ENCODE measurements around the gene GPC2. TPM values are rescaled to one million over a fixed set of nuclear protein-coding genes. Genes with fewer than 3 reads are reported as not detected.

GPC2 gene
- total and polyA plus RNA-seq, 2 donors: 0.80 to 3.7 TPM

DNA sequence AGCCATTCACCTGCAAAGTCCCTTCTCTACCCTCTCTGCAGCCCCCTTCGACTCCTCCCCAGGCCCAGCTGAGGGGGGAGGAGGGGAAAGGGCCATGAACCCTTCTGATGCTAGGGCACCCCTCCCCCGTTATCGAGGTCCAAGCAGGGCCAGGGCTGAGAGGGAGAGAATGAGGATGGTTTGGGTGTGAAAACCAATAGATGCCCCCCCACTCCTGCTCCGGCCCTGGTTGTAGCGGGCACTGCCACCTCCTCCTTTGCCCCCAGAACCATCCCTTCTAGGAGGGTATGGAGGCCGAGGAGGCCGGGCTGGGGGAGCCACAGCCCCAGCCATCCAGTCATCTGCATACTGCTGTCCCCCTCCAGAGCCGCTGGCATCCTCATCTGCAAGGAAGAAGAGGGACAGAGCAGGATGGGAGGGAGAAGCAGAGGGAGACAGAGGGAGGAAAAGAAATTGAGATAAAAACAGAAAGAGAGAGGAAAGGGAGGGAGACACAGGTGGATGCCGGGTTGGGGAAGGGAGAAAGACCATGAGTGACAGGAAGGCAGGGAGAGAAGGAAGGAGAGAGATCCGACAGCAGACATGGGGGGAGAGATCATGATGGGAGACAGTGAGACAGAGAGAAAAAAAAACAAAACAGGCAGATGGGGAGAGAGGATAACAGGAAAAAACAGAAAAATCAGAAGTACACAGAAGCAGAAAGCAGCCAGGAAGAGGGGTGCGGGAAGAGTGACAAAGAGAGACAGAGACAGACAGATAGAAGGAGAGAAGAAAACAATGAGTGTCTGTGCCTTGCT is 6.9 kb downstream of the GPC2 start:
- H3K4me1 ChIP-seq (ENCODE audit: insufficient read depth): no peaks in the 10 kb centered on the region

GRCh38 chr7:100169147-100169850 is 7.9 kb downstream of the GPC2 start:
- Histone ChIP-seq H3K4me3 (ENCODE audit: low read depth, low read length) (no peak overlapping the region), H3K27ac (ENCODE audit: low read depth) (no peak overlapping the region), H3K4me1 (ENCODE audit: insufficient read depth) (no peaks in the 10 kb centered on the region), H3K36me3 (ENCODE audit: insufficient read depth) (no peaks in the 10 kb centered on the region)
- 89% methylated on average over 11 of the region's 11 CpGs for WGBS
- no peak for DNase-seq (ENCODE audit: extremely low spot score)

More for the DNA sequence above, 6.9 kb downstream of the GPC2 start:
- H3K4me3 ChIP-seq (ENCODE audit: low read depth, low read length): no peak overlapping the region
- no peaks in the 10 kb centered on the region for H3K36me3 ChIP-seq (ENCODE audit: insufficient read depth)
- DNase-seq (ENCODE audit: extremely low spot score): no peak
- WGBS: 90% methylated on average over 11 of the region's 11 CpGs
- no peak overlapping the region for H3K27ac ChIP-seq (ENCODE audit: low read depth)

DNA sequence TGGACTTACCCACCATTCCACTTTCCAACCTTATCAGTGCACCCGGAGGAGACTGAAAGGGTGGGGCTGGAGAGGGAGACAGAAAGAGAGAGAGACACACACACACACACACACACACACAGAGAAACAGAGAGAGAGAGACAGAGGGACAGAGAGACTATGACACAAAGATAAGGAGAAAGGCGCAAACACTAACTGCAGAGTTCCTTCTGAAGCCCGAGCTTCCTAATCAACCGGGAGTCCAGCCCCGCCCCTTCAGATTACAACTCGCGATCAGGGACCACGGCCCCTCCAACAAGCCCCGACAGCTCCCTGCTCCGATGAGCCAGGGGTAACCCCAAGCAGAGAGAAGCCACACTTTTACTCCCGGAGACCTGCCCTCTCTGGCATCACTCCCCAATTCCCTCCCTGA is 9.3 kb downstream of the GPC2 start:
- Histone ChIP-seq H3K27ac (ENCODE audit: low read depth) (peak overlapping the region; percentile 63), H3K4me1 (ENCODE audit: insufficient read depth) (no peaks in the 10 kb centered on the region), H3K4me3 (ENCODE audit: low read depth, low read length) (peak overlapping the region; percentile 39), H3K36me3 (ENCODE audit: insufficient read depth) (no peaks in the 10 kb centered on the region)
- no peak for DNase-seq (ENCODE audit: extremely low spot score)
- 4% methylated on average over 11 of the region's 11 CpGs for WGBS

GRCh38 chr7:100166970-100167911 is 9.9 kb downstream of the GPC2 start:
- H3K4me3 ChIP-seq (ENCODE audit: low read depth, low read length): no peak overlapping the region
- WGBS: 48% methylated on average over 14 of the region's 14 CpGs
- no peak for DNase-seq (ENCODE audit: extremely low spot score)
- H3K27ac ChIP-seq (ENCODE audit: low read depth): no peak overlapping the region
- no peaks in the 10 kb centered on the region for H3K36me3 ChIP-seq (ENCODE audit: insufficient read depth)
- H3K4me1 ChIP-seq (ENCODE audit: insufficient read depth): no peaks in the 10 kb centered on the region

GRCh38 chr7:100166317-100166940 is 10.8 kb downstream of the GPC2 start:
- H3K27ac ChIP-seq (ENCODE audit: low read depth): no peak overlapping the region
- DNase-seq (ENCODE audit: extremely low spot score): no peak
- H3K36me3 ChIP-seq (ENCODE audit: insufficient read depth): no peaks in the 10 kb centered on the region
- no peak overlapping the region for H3K4me3 ChIP-seq (ENCODE audit: low read depth, low read length)
- 78% methylated on average over 16 of the region's 16 CpGs for WGBS
- H3K4me1 ChIP-seq (ENCODE audit: insufficient read depth): no peaks in the 10 kb centered on the region

DNA sequence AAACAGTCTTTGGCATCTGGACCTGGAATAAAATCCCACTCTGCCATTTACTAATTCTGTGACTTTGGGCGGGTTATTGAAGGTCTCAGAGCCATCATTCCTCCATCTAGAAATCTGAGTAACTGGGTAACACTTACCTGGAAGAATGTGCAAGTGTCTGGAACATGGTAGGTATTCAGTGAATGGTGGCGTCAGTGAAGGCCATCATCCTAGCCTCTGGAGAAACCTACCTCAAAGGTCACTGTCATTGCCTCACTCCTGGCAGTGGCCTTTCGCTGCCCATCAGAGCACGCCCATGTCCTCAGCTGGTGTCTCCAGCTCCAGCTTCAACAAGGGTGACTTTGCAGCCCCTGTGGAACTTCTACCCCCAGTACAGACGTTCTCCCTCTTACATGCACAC is 13.3 kb downstream of the GPC2 start:
- 94% methylated on average over 5 of the region's 5 CpGs for whole genome bisulfite sequencing
- Histone ChIP-seq H3K27ac (ENCODE audit: low read depth) (no peak overlapping the region), H3K36me3 (ENCODE audit: insufficient read depth) (no peaks in the 10 kb centered on the region), H3K4me3 (ENCODE audit: low read depth, low read length) (no peak overlapping the region), H3K4me1 (ENCODE audit: insufficient read depth) (no peaks in the 10 kb centered on the region)
- DNase-seq (ENCODE audit: extremely low spot score): no peak

- DNase-seq (ENCODE audit: extremely low spot score): no peak
- no peak overlapping the region for H3K27ac ChIP-seq (ENCODE audit: low read depth)
Measured at GRCh38 chr7:100163006-100163531, 14.1 kb downstream of the GPC2 start.

DNA sequence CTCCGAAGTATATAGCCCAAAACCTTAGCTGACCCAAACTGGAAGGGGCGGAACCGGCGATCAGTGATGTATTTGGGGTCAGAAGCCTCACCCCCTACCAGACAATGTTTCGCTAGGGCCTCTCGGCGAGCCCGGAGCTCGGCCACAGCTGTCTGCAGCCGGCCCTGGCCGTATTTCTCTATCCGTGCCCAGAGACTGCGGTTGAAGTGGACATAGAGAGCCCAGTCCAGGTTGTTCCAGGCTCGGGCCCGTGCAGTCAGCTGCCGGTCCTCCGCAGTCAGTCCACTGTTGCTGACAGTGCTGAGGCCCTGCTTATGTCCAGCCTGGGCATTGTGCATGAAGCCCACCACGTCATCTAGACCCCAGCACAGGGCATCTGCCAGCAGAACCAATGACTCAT is 17.1 kb downstream of the GPC2 start:
- no peak for DNase-seq (ENCODE audit: extremely low spot score)
- H3K36me3 ChIP-seq (ENCODE audit: insufficient read depth): no peaks in the 10 kb centered on the region
- H3K4me1 ChIP-seq (ENCODE audit: insufficient read depth): peaks cover 3% of the 10 kb centered on the region
- WGBS: 93% methylated on average over 18 of the region's 18 CpGs
- no peak overlapping the region for H3K27ac ChIP-seq (ENCODE audit: low read depth)
- no peak overlapping the region for H3K4me3 ChIP-seq (ENCODE audit: low read depth, low read length)

More at GRCh38 chr7:100163006-100163531, 14.1 kb downstream of the GPC2 start:
- 69% methylated on average over 6 of the region's 6 CpGs for WGBS
- Histone ChIP-seq H3K36me3 (ENCODE audit: insufficient read depth) (no peaks in the 10 kb centered on the region), H3K4me1 (ENCODE audit: insufficient read depth) (peaks cover under 1% of the 10 kb centered on the region), H3K4me3 (ENCODE audit: low read depth, low read length) (no peak overlapping the region)

GRCh38 chr7:100159099-100159623 is 18.0 kb downstream of the GPC2 start:
- no peaks in the 10 kb centered on the region for H3K36me3 ChIP-seq (ENCODE audit: insufficient read depth)
- DNase-seq (ENCODE audit: extremely low spot score): no peak
- H3K4me3 ChIP-seq (ENCODE audit: low read depth, low read length): peak overlapping the region; percentile 87
- no peak overlapping the region for H3K27ac ChIP-seq (ENCODE audit: low read depth)
- WGBS: 63% methylated on average over 7 of the region's 7 CpGs
- H3K4me1 ChIP-seq (ENCODE audit: insufficient read depth): peaks cover 3% of the 10 kb centered on the region

GRCh38 chr7:100158229-100159098 is 18.7 kb downstream of the GPC2 start, which contains the start of gene TRAPPC14:
Gene TRAPPC14, minus strand, starts transcription at chr7:100158723. Its CDS starts 224 bp downstream, at chr7:100158499.
- H3K36me3 ChIP-seq (ENCODE audit: insufficient read depth): no peaks in the 10 kb centered on the region
- under 1% methylated on average over 87 of the region's 87 CpGs for WGBS
- peak; percentile 65 for DNase-seq (ENCODE audit: extremely low spot score)
- H3K27ac ChIP-seq (ENCODE audit: low read depth): peak within 1 kb of the TSS; percentile 79
- peak within 1 kb of the TSS; percentile 87 for H3K4me3 ChIP-seq (ENCODE audit: low read depth, low read length)
- peaks cover 3% of the 10 kb centered on the region for H3K4me1 ChIP-seq (ENCODE audit: insufficient read depth)

DNA sequence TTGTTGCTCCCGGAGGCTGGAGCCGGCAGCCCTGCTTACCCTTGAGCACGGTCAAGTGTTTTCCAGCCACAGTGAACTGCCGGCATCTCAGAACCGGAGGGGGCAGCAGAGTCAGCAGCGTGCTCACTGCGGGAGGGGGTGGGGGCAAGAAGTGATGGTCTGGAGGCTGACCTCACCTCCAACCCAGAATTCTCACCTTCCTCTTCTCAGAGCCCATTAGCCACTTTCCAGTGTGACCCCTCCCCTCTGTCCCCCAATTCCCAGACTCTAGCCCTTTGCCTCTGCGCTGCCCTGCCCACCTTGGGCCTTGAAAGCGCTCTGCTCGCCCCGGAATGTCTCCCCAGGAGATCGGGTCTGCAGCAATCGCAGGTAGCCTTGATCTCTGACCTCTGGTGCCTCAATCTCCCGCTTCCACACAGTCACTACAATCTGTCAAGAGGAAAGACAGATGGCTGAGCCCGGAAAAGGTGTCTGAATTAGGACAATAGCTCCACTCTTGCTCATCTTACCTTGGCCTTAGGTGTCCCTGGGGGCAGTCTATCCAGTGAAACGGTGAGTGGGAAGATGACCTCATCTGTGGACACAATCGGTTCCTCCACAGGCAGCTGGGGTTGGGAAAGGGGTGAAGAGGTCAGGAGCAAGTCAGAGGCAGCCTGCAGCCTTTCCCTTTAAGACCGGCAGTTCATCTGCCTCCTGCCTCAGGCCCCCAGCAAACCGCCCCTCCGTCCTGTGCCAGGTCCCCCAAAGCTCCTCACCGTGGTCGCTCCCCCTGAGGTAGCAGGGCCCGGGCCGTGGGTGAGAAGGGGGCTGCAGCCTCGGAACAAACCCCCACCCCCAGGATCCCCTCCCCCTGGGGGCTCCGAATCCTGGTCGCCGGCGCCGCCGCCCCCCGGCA is 19.6 kb downstream of the GPC2 start:
- WGBS: 19% methylated on average over 32 of the region's 32 CpGs
- DNase-seq (ENCODE audit: extremely low spot score): no peak
- Histone ChIP-seq H3K27ac (ENCODE audit: low read depth) (peak overlapping the region; percentile 52), H3K4me1 (ENCODE audit: insufficient read depth) (peaks cover 3% of the 10 kb centered on the region), H3K4me3 (ENCODE audit: low read depth, low read length) (peak overlapping the region; percentile 87), H3K36me3 (ENCODE audit: insufficient read depth) (no peaks in the 10 kb centered on the region)
